Endothelial cell of umbilical vein (primary cell): ENCODE results near the gene ERRFI1. TPM values are rescaled to one million over a fixed set of nuclear protein-coding genes. Genes with fewer than 3 reads are reported as not detected.

Experiments
- BruUV-seq: library from RNA; stranded (reverse); fragments of 400-500 nt; replicated peaks from 2 replicates; lab custom pipeline; 2021; lab: Mats Ljungman, UMichigan
- CTCF ChIA-PET: fragments of 300-600, 350-600 bp; sonication (Branson Sonifier 250); formaldehyde crosslinking; loops from one replicate; lab custom pipeline; 2021; ENCODE audit warnings: antibody characterized with exemption, inconsistent platforms; lab: Charles Lee
- POLR2A ChIA-PET: fragments of 300-600, 350-600 bp; sonication (Branson Sonifier 250); formaldehyde crosslinking; loops from one replicate; lab custom pipeline; 2021; ENCODE audit warnings: antibody characterized with exemption, inconsistent platforms; lab: Charles Lee
- DNase-seq: peaks from one replicate; pipeline ENCODE4 v3.0.0-alpha.2; 2011; ENCODE audit warnings: low read depth, low spot score
- FAIRE-seq: peaks from 2 replicates; lab custom pipeline; 2011; peaks lifted over from hg19 to GRCh38; lab: Jason Lieb, UNC
- H2AFZ ChIP-seq: 2 replicates; pipeline ENCODE4 v1.6.0; 2012; ENCODE audit warnings: low read depth, low read length, control low read depth, inconsistent platforms
- H3K27ac ChIP-seq: 2 replicates; pipeline ENCODE4 v1.5.1; 2011; ENCODE audit warnings: low read depth, mild to moderate bottlenecking, control low read depth, low read length, moderate library complexity; ENCODE audit not compliant: insufficient read depth
- H3K27me3 ChIP-seq, 2 experiments: 2 replicates each; pipeline versions ENCODE4 v1.6.0 to v1.6.1; 2011; ENCODE audit warnings: low read length in 2 of 2, mixed read lengths in 1 of 2; ENCODE audit not compliant: control insufficient read depth in 2 of 2, insufficient read depth in 2 of 2
- H3K36me3 ChIP-seq, 2 experiments: 2 replicates in 1 of 2; 3 replicates in 1 of 2; pipeline ENCODE4 v1.5.1; 2011; ENCODE audit warnings: low read length in 2 of 2, mild to moderate bottlenecking in 1 of 2, moderate library complexity in 1 of 2; ENCODE audit not compliant: control insufficient read depth in 2 of 2, insufficient read depth in 2 of 2; ENCODE audit errors: extremely low read depth in 1 of 2
- H3K4me1 ChIP-seq: 3 replicates; pipeline ENCODE4 v1.5.1; 2011; ENCODE audit warnings: mild to moderate bottlenecking, low read length; ENCODE audit not compliant: control insufficient read depth, insufficient read depth; ENCODE audit errors: extremely low read depth
- H3K4me2 ChIP-seq: 2 replicates; pipeline ENCODE4 v1.6.1; 2011; ENCODE audit warnings: low read length, control low read depth, mixed read lengths; ENCODE audit not compliant: insufficient read depth
- H3K4me3 ChIP-seq, 3 experiments: fragments of 200-600 bp in 1 of 3; sonication (generic), shearing (Covaris generic) in 1 of 3; replicated peaks in 1 of 3; 2 replicates each; pipeline ENCODE4 v1.5.1; 2011 to 2016; ENCODE audit warnings: control low read depth in 3 of 3, low read length in 3 of 3, mild to moderate bottlenecking in 2 of 3, inconsistent platforms in 1 of 3, low read depth in 1 of 3, moderate library complexity in 1 of 3; ENCODE audit not compliant: insufficient read depth in 1 of 3
- H3K79me2 ChIP-seq: 2 replicates; pipeline ENCODE4 v1.6.0; 2012; ENCODE audit warnings: low read length, inconsistent platforms; ENCODE audit not compliant: control insufficient read depth, insufficient read depth
- H3K9ac ChIP-seq: replicated peaks from 2 replicates; pipeline ENCODE3; 2011; ENCODE audit warnings: low read length, control low read depth; ENCODE audit not compliant: insufficient read depth; ENCODE audit errors: extremely low read depth
- H3K9me1 ChIP-seq: replicated peaks from 3 replicates; pipeline ENCODE4 v1.6.0; 2011; ENCODE audit warnings: mild to moderate bottlenecking, low read length; ENCODE audit not compliant: control insufficient read depth, insufficient read depth; ENCODE audit errors: extremely low read depth
- H3K9me3 ChIP-seq: replicated peaks from 2 replicates; pipeline ENCODE4 v1.5.1; 2012; ENCODE audit warnings: low read length, inconsistent platforms; ENCODE audit not compliant: control insufficient read depth, insufficient read depth
- H4K20me1 ChIP-seq: replicated peaks from 2 replicates; pipeline ENCODE3; 2011; ENCODE audit warnings: mild to moderate bottlenecking, low read length; ENCODE audit not compliant: control insufficient read depth, insufficient read depth; ENCODE audit errors: extremely low read depth
- FOS ChIP-seq: IDR thresholded peaks from 2 replicates; pipeline ENCODE4 v1.6.1; 2011; ENCODE audit warnings: mild to moderate bottlenecking, low read length, moderate library complexity, borderline replicate concordance; ENCODE audit not compliant: insufficient read depth
- GATA2 ChIP-seq: IDR thresholded peaks from 2 replicates; pipeline ENCODE4 v1.7.0; 2011; ENCODE audit warnings: low read depth, mild to moderate bottlenecking, moderate library complexity, mixed read lengths, low read length; ENCODE audit not compliant: insufficient read length, insufficient read depth
- MYC ChIP-seq: IDR thresholded peaks from one replicate; pipeline ENCODE4 v1.6.1; 2011; ENCODE audit warnings: mild to moderate bottlenecking, low read depth, low read length
- POLR2A ChIP-seq: IDR thresholded peaks from 2 replicates; pipeline ENCODE4 v1.6.1; 2012; ENCODE audit warnings: low read depth, mild to moderate bottlenecking, control low read depth, low read length
- dilution Hi-C: fragments of 300-500 bp; cut with MboI; formaldehyde crosslinking; loops from one replicate; pipeline ENCODE4 v1.15.0; 2019; ENCODE audit warnings: low sequenced_read_pairs; ENCODE audit not compliant: extremely low pct_ligation_motif_present
- intact Hi-C: fragments of 100-400 bp; cut with micrococcal nuclease; formaldehyde crosslinking; loops from one replicate; pipeline ENCODE4 v1.10.0; 2022
- polyA plus RNA-seq, 4 experiments: library from polyadenylated mRNA; depleted of rRNA in 3 of 4; stranded (reverse) in 3 of 4; unstranded in 1 of 4; fragments of >200 nt; gene quantifications; 2 replicates each; pipeline versions ENCODE4 v1.2.1 to v1.2.3, GENCODE V29; 2011 to 2012; ENCODE audit warnings: missing spikeins in 1 of 4
- total RNA-seq: library from RNA; stranded (reverse); gene quantifications from 2 replicates; pipeline ENCODE4 v1.2.3, GENCODE V29; 2021
- TF ChIP-seq, protein P1 (sequence below), 2 donors: IDR thresholded peaks; 1 replicate in 1 of 2; 2 replicates in 1 of 2; pipeline ENCODE4 v1.5.1; 2011; ENCODE audit warnings: low read length in 2 of 2, mild to moderate bottlenecking in 2 of 2, moderate library complexity in 2 of 2, control low read depth in 1 of 2, inconsistent platforms in 1 of 2, low read depth in 1 of 2; ENCODE audit not compliant: insufficient read depth in 1 of 2; ENCODE audit errors: extremely low read depth in 1 of 2
- TF ChIP-seq, protein P2 (sequence below): IDR thresholded peaks from 2 replicates; pipeline ENCODE4 v1.6.1; 2011; ENCODE audit not compliant: insufficient read depth, insufficient read length

The ERRFI1 gene
- total and polyA plus RNA-seq, 2 donors (not counting 3 experiments of a cell fraction or from before 2014, with no cell fraction given): 28.1 to 32.0 TPM

DNA sequence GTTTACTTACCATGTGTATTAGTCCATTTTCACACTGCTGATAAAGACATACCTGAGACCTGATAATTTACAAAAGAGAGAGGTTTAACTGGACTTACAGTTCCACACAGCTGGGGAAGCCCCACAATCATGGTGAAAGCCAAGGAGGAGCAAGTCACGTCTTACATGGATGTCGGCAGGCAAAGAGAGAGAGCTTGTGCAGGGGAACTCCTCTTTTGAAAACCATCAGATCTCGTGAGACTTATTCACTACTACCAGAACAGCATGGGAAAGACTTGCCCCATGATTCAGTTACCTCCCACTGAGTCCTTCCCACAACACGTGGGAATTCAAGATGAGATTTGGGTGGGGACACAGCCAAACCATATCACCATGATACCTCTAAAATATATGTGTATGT, 39.3 kb upstream of the ERRFI1 start:
- no peak overlapping the region for H3K27ac ChIP-seq
- intact Hi-C loops (no loop called here), dilution Hi-C loops (no loop called here)
- no peaks in the 10 kb centered on the region for H3K79me2 ChIP-seq
- H3K36me3 ChIP-seq: no peaks in the 10 kb centered on the region
- no peaks in the 10 kb centered on the region for H3K27me3 ChIP-seq
- no TSS peak for BruUV-seq
- no peak overlapping the region for H3K9ac ChIP-seq
- no peak overlapping the region for H3K4me2 ChIP-seq
- no peaks in the 10 kb centered on the region for H3K9me1 ChIP-seq
- ChIA-PET POLR2A (no interaction called here), CTCF (interaction anchor here (0.7 kb wide), 1 partner anchor 94 kb away, joined by 4 read pairs; no protein-coding TSS in a partner anchor)
- H4K20me1 ChIP-seq: no peaks in the 10 kb centered on the region
- DNase-seq: no peak
- no peak overlapping the region for H2AFZ ChIP-seq
- no peak overlapping the region for H3K4me3 ChIP-seq
- H3K9me3 ChIP-seq: no peaks in the 10 kb centered on the region
- TF ChIP-seq, protein P1, sequence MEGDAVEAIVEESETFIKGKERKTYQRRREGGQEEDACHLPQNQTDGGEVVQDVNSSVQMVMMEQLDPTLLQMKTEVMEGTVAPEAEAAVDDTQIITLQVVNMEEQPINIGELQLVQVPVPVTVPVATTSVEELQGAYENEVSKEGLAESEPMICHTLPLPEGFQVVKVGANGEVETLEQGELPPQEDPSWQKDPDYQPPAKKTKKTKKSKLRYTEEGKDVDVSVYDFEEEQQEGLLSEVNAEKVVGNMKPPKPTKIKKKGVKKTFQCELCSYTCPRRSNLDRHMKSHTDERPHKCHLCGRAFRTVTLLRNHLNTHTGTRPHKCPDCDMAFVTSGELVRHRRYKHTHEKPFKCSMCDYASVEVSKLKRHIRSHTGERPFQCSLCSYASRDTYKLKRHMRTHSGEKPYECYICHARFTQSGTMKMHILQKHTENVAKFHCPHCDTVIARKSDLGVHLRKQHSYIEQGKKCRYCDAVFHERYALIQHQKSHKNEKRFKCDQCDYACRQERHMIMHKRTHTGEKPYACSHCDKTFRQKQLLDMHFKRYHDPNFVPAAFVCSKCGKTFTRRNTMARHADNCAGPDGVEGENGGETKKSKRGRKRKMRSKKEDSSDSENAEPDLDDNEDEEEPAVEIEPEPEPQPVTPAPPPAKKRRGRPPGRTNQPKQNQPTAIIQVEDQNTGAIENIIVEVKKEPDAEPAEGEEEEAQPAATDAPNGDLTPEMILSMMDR (IDR thresholded peaks at IDR 0.05; ENCODE audit: extremely low read depth in 1 of 2, insufficient read depth in 1 of 2, low read depth in 1 of 2, low read length in 2 of 2): no peak
- TF ChIP-seq, protein P2, sequence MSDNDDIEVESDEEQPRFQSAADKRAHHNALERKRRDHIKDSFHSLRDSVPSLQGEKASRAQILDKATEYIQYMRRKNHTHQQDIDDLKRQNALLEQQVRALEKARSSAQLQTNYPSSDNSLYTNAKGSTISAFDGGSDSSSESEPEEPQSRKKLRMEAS: no peak
- TF ChIP-seq MYC (no peak), FOS (no peak), POLR2A (no peak), GATA2 (no peak)
- H3K4me1 ChIP-seq: peaks cover 8% of the 10 kb centered on the region
- FAIRE-seq: no peak
